ENCODE data around the gene TC2N. TPM values are rescaled to one million over a fixed set of nuclear protein-coding genes. Genes with fewer than 3 reads are reported as not detected.
"Not testable (repeated sequence)": the region's sequence is repeated elsewhere in the genome, so short reads cannot be mapped to it uniquely, and the experiment has no call there.

TC2N gene
- total RNA-seq, 2 donors from 2014 or later = 37.2 to 75.8 TPM

DNA sequence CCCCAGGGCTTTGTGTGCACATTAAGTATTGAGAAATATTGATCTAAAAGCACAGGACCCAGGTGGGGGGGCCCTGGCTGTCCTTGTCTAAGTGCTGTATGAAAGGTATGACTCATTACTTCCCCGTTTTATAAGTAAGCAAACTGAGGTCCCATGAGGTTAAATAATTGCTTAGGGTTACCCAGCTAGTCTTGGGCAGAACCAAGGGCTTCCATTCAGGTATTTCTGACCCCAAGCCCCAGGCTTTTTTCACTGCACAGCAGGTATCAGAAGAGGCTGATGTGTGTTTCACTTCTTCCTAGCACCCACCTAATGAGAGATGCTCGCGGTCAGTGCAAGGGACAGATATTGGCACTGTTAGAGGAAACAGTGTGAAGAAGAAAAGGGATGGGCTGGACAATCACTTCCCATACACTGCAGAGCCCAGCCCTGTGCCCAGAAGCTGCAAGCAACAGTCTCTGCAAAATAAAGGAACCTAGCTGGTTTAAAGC lies 4.7 kb upstream of the TC2N start:
- WGBS = 42% methylated on average over 3 of the region's 3 CpGs
- no peak for TF ChIP-seq POLR2A (IDR thresholded peaks at IDR 0.05)
- no peak for TF ChIP-seq POLR2AphosphoS5 (IDR thresholded peaks at IDR 0.05)
- TF ChIP-seq, protein P1, sequence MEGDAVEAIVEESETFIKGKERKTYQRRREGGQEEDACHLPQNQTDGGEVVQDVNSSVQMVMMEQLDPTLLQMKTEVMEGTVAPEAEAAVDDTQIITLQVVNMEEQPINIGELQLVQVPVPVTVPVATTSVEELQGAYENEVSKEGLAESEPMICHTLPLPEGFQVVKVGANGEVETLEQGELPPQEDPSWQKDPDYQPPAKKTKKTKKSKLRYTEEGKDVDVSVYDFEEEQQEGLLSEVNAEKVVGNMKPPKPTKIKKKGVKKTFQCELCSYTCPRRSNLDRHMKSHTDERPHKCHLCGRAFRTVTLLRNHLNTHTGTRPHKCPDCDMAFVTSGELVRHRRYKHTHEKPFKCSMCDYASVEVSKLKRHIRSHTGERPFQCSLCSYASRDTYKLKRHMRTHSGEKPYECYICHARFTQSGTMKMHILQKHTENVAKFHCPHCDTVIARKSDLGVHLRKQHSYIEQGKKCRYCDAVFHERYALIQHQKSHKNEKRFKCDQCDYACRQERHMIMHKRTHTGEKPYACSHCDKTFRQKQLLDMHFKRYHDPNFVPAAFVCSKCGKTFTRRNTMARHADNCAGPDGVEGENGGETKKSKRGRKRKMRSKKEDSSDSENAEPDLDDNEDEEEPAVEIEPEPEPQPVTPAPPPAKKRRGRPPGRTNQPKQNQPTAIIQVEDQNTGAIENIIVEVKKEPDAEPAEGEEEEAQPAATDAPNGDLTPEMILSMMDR (IDR thresholded peaks at IDR 0.05) = no peak
- Histone ChIP-seq H3K36me3 (no peaks in the 10 kb centered on the region), H3K27me3 (replicated peaks; ENCODE audit: insufficient read depth) (no peaks in the 10 kb centered on the region), H3K4me1 (replicated peaks) (peaks cover 14% of the 10 kb centered on the region), H3K9me3 (no peaks in the 10 kb centered on the region), H3K27ac (peak overlapping the region; percentile 54 to 64), H3K4me3 (no peak overlapping the region)
- intact Hi-C loops (cut with DNase I) = no loop called here
- no peak for DNase-seq (ENCODE audit: low spot score)

DNA sequence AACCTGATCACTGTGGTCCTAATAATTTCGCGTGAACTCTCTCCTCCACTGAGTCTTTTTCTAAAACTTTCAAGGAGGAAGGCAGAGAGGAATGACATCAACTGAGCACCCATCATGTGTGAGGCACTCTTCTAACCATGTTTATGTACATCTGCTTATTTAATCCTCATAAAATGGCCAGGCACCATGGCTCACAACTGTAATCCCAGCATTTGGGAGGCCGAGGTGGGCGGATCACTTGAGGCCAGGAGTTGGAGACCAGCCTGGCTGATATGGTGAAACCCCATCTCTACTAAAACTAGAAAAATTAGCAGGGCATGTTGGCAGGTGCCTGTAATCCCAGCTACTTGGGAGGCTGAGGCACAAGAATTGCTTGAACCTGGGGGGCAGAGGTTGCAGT lies 4.1 kb upstream of the TC2N start:
- DNase-seq (ENCODE audit: low spot score); intact Hi-C loops (cut with DNase I); H3K27me3 ChIP-seq (replicated peaks; ENCODE audit: insufficient read depth); H3K4me3 ChIP-seq; H3K9me3 ChIP-seq; H3K36me3 ChIP-seq: not testable (repeated sequence)
- Histone ChIP-seq H3K27ac (peak overlapping the region in 1 of 2 donors; percentile 54), H3K4me1 (replicated peaks) (peaks cover 14% of the 10 kb centered on the region)
- WGBS = 93% methylated on average over 4 of the region's 4 CpGs

DNA sequence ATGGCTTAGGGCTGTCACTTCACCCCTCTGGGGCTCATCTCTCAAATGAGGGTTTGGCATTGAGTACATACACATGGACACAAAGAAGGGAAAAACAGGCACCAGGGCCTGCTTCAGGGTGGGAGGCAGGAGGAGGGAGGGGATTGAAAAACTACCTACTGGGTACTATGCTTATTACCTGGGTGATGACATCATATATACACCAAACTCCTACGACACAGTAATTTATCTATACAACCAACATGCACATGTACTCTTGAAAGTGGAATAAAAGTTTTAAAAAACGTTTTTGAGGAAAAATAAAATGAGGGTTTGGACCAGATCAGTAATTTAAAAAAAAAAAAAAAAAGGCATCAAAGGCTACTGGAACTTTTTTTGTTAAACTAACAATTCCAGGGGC lies 3.6 kb upstream of the TC2N start:
- Histone ChIP-seq H3K4me1 (replicated peaks) (peaks cover 14% of the 10 kb centered on the region), H3K36me3 (no peaks in the 10 kb centered on the region), H3K4me3 (no peak overlapping the region), H3K27ac (no peak overlapping the region), H3K9me3 (no peaks in the 10 kb centered on the region), H3K27me3 (replicated peaks; ENCODE audit: insufficient read depth) (no peaks in the 10 kb centered on the region)
- 83% methylated on average over 2 of the region's 2 CpGs for WGBS
- TF ChIP-seq, protein P1 (IDR thresholded peaks at IDR 0.05) = no peak
- TF ChIP-seq POLR2AphosphoS5 (IDR thresholded peaks at IDR 0.05) (no peak), POLR2A (IDR thresholded peaks at IDR 0.05) (no peak)
- no peak for DNase-seq (ENCODE audit: low spot score)
- intact Hi-C loops (cut with DNase I) = no loop called here

DNA sequence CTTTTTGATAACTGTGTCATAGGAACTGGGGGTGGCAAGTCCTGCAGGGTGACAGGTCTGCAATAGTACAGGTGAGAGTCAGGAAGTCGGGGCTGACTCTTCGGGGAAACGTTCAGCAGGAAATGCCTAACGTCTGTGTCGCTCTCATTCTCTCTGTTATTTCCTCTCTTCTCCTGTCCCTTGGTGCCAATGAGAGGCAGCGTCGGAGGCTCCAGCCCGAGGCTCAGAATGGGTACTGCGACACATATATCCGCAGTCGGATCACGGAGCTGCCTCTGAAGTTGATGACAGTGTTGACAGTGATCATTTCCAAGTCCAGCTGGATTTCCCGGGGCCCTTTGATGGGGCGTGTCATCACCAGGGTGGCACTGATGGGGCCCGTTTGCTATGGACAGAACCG lies 2.7 kb upstream of the TC2N start:
- intact Hi-C loops (cut with DNase I) = no loop called here
- H3K27ac ChIP-seq = no peak overlapping the region
- H3K4me3 ChIP-seq = no peak overlapping the region
- TF ChIP-seq, protein P1 (IDR thresholded peaks at IDR 0.05) = no peak
- TF ChIP-seq POLR2A (IDR thresholded peaks at IDR 0.05) (no peak), POLR2AphosphoS5 (IDR thresholded peaks at IDR 0.05) (no peak)
- WGBS = 79% methylated on average over 16 of the region's 16 CpGs
- H3K36me3 ChIP-seq = no peaks in the 10 kb centered on the region
- peaks cover 14% of the 10 kb centered on the region for H3K4me1 ChIP-seq (replicated peaks)
- H3K9me3 ChIP-seq = no peaks in the 10 kb centered on the region
- no peaks in the 10 kb centered on the region for H3K27me3 ChIP-seq (replicated peaks; ENCODE audit: insufficient read depth)
- DNase-seq (ENCODE audit: low spot score) = no peak

DNA sequence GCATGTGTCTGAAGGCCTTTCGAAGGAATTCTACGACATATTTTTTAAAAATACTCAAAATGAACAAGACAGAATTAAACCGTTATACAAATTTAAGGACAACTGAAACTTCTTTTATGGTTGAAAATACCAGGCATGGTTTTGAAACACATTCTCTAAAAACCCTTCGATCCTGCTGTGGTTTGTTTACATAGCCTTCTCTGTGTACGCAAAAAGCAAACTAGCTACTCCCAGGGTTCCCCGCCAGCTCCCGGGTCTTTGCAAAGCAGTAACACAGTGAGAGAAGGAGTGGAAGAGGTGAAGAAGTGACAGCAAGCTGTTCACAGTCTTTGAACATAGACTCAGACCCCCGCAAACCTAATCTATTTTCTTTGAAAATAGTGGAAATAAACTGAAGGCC lies 2.2 kb upstream of the TC2N start:
- Histone ChIP-seq H3K36me3 (no peaks in the 10 kb centered on the region), H3K4me3 (no peak overlapping the region), H3K4me1 (replicated peaks) (peaks cover 14% of the 10 kb centered on the region), H3K27ac (no peak overlapping the region), H3K9me3 (no peaks in the 10 kb centered on the region), H3K27me3 (replicated peaks; ENCODE audit: insufficient read depth) (no peaks in the 10 kb centered on the region)
- intact Hi-C loops (cut with DNase I) = no loop called here
- DNase-seq (ENCODE audit: low spot score) = no peak
- TF ChIP-seq POLR2AphosphoS5 (IDR thresholded peaks at IDR 0.05) (no peak), POLR2A (IDR thresholded peaks at IDR 0.05) (no peak)
- TF ChIP-seq, protein P1 (IDR thresholded peaks at IDR 0.05) = no peak
- WGBS = 68% methylated on average over 8 of the region's 8 CpGs

All from prostate gland (tissue), 2 donors.